Measurements from ENCODE around the gene SLC13A2. TPM values are rescaled to one million over a fixed set of nuclear protein-coding genes. Genes with fewer than 3 reads are reported as not detected.

SLC13A2 gene
- total and polyA plus RNA-seq, 2 donors (not counting 3 experiments of a cell fraction or from before 2014, with no cell fraction given) = not detected

GRCh38 chr17:28488533-28489276 lies 15.3 kb downstream of the SLC13A2 start:
- no peak overlapping the region for H3K27ac ChIP-seq (ENCODE audit: insufficient read depth, low read depth, low read length)
- no peaks in the 10 kb centered on the region for H3K36me3 ChIP-seq (ENCODE audit: control insufficient read depth in 2 of 2, extremely low read depth in 1 of 2, insufficient read depth in 2 of 2, low read length in 2 of 2)
- intact Hi-C loops (cut with micrococcal nuclease) (no loop called here), dilution Hi-C loops (cut with MboI; ENCODE audit: extremely low pct_ligation_motif_present, low sequenced_read_pairs) (no loop called here)
- no peak overlapping the region for H3K4me3 ChIP-seq (replicated peaks in 1 of 3; ENCODE audit: insufficient read depth in 1 of 3, low read depth in 1 of 3, low read length in 3 of 3)
- peaks cover 0 to 16% of the 10 kb centered on the region in 2 experiments for H3K27me3 ChIP-seq (ENCODE audit: control insufficient read depth in 2 of 2, insufficient read depth in 2 of 2, low read length in 2 of 2)
- no peak overlapping the region for H3K9ac ChIP-seq (replicated peaks; ENCODE audit: extremely low read depth, insufficient read depth, low read length)
- H3K4me2 ChIP-seq (ENCODE audit: insufficient read depth, low read length) = no peak overlapping the region
- H3K9me1 ChIP-seq (replicated peaks; ENCODE audit: control insufficient read depth, extremely low read depth, insufficient read depth, low read length) = no peaks in the 10 kb centered on the region
- no peaks in the 10 kb centered on the region for H3K4me1 ChIP-seq (ENCODE audit: control insufficient read depth, extremely low read depth, insufficient read depth, low read length)
- no peaks in the 10 kb centered on the region for H3K9me3 ChIP-seq (replicated peaks; ENCODE audit: control insufficient read depth, insufficient read depth, low read length)
- DNase-seq (ENCODE audit: low read depth, low spot score) (no peak), FAIRE-seq (no peak)
- ChIA-PET POLR2A (no interaction called here), CTCF (interaction anchor here (0.7 kb wide), 1 partner anchor 52 kb away, joined by 4 read pairs; no protein-coding TSS in a partner anchor)
- TF ChIP-seq MAX (IDR thresholded peaks at IDR 0.05; ENCODE audit: insufficient read depth, insufficient read length) = no peak
- TF ChIP-seq EZH2 (IDR thresholded peaks at IDR 0.05; ENCODE audit: borderline replicate concordance, low read depth, low read length, severe bottlenecking) = no peak
- TF ChIP-seq MYC (IDR thresholded peaks at IDR 0.05; ENCODE audit: low read depth, low read length) = no peak
- TF ChIP-seq CTCF (IDR thresholded peaks at IDR 0.05; ENCODE audit: extremely low read depth in 1 of 2, insufficient read depth in 1 of 2, low read depth in 1 of 2, low read length in 2 of 2) = no peak
- no peak for TF ChIP-seq FOS (IDR thresholded peaks at IDR 0.05; ENCODE audit: borderline replicate concordance, insufficient read depth, low read length)
- no peak for TF ChIP-seq POLR2A (IDR thresholded peaks at IDR 0.05; ENCODE audit: low read depth, low read length)
- TF ChIP-seq POLR2AphosphoS5 (IDR thresholded peaks at IDR 0.05; ENCODE audit: insufficient read depth, low read depth, low read length) = no peak
- no peak for TF ChIP-seq GATA2 (IDR thresholded peaks at IDR 0.05; ENCODE audit: insufficient read depth, insufficient read length, low read depth, low read length)
- no peak for TF ChIP-seq JUN (IDR thresholded peaks at IDR 0.05; ENCODE audit: borderline replicate concordance, insufficient read depth, insufficient read length, low read depth)
- H2AFZ ChIP-seq (ENCODE audit: low read depth, low read length) = no peak overlapping the region
- H4K20me1 ChIP-seq (replicated peaks; ENCODE audit: control insufficient read depth, extremely low read depth, insufficient read depth, low read length) = no peaks in the 10 kb centered on the region
- no TSS peak for BruUV-seq (replicated peaks)
- no peaks in the 10 kb centered on the region for H3K79me2 ChIP-seq (ENCODE audit: control insufficient read depth, insufficient read depth, low read length)
